NCI-H524 treated with DMSO at 0.1 percent for 48 hours (cell line): Measurements from ENCODE around the gene NFKBIB.
A peak's percentile ranks its signal among the peaks of the same experiment; 100 is the strongest.
"Not testable (repeated sequence)": the region's sequence is repeated elsewhere in the genome, so short reads cannot be mapped to it uniquely, and the experiment has no call there.

Experiments
- DNase-seq: peaks from one replicate; lab custom pipeline; 2025; lab: John Stamatoyannopoulos, UW

NFKBIB gene

GRCh38 chr19:38899447-38900201 lies at the start of gene NFKBIB, which contains the start of gene SIRT2:
NFKBIB (plus strand) TSS chr19:38899969; CDS start chr19:38900033, 64 bp downstream.
SIRT2 (minus strand) TSS chr19:38899618; CDS start chr19:38899521, 97 bp downstream.
- DNase-seq: peak; percentile 100

- no peak for DNase-seq
These were observed 49.3 kb upstream of the NFKBIB start for GRCh38 chr19:38850436-38850975.

DNA sequence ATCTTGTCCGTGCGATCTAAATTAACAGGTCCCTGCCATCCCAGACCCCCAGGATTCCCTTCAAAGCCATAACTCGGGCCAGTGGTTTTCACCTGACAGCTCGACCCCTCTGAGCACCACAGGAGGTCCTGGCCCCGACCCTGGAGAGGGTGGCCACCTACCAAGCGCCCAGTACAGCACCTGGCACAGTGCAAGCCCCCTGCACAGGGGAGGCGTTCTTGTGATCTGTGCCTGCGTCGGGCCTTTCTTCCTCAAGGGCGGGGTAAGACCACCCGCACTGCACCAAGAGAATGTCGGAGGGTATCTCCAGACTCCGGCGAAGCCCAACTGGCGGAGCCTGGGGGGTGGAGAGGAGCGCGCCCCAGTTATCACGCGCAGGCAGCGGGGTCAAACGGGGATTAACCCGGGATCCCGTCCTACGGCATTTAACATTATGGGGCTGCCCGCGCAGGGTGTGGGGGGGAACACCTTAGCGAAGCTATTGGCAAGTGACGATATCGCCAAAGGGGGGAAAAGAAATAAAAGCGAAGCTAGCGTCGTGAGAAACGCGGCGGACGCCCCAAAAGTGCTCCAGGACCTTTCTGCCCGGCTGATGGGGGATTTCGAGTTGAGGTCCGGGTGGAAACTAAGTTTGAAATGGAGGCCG lies 48.7 kb upstream of the NFKBIB start:
- no peak for DNase-seq

GRCh38 chr19:38851622-38852230 lies 48.0 kb upstream of the NFKBIB start:
- peak; percentile 21 for DNase-seq

DNA sequence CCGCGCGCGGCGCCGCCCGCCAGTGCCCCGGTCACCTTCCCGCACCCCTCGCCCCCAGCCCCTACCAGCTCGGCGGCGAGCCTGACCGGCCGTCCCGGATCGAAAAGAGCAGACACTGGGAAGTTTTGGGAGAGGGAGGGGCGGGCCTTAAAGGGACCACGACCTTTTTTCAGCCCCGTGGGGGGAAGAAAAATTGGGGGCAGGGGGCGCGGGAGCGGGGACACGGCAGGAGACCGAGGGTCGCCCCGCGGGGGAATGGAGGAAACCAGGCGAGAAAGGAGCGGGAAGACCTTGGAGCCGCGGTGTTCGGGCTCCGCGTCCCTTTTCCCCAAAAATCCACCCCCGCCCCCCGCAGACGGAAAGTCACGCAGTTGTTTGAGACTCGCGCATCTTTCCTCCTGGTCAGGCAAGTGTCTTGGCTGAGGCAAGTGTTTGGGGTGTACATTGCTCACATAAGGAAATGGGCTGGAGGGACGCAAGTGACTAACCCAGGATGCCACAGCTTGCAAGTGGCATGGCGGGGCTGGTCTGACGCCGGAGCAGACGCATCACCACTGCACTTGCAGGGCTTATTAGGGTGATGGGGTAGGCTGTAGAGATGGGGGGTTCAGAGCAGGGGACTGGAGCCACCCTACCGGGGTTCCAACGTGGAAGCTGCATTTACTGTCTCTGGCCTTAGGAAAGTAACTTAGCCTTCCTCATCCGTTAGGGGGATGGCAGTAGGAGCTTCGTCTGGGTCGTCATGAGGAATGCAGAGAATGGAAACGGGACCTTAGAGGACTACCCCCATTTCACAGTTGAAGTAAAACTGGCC lies 47.3 kb upstream of the NFKBIB start:
- no peak for DNase-seq

- no peak for DNase-seq
These were observed 46.6 kb upstream of the NFKBIB start for GRCh38 chr19:38853214-38853613.

GRCh38 chr19:38854961-38855360 lies 44.8 kb upstream of the NFKBIB start:
- DNase-seq: peak; percentile 17

- DNase-seq: not testable (repeated sequence)
These were observed 44.0 kb upstream of the NFKBIB start for GRCh38 chr19:38855751-38856150.

DNA sequence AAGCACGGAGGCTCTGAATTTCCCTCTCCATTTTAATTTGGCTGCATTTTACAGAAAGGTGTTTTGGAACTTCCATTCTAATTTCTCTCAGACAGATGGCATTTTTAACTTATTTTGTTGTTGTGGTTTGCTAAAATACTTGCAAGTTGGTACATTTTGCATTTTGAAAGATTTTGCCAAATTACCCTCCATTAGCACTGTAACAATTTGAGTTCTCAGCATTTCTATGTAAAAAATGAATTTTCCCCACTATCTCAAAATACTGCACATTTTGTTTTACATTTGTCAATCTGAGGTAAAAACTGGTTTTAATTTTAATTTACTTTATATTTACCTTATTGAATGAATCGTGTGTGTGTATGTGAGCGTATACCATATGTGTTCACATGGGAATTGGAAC lies 43.0 kb upstream of the NFKBIB start:
- DNase-seq: no peak

GRCh38 chr19:38859631-38860204 lies 40.1 kb upstream of the NFKBIB start:
- DNase-seq: not testable (repeated sequence)

GRCh38 chr19:38861368-38861767 lies 38.4 kb upstream of the NFKBIB start:
- DNase-seq: no peak

DNA sequence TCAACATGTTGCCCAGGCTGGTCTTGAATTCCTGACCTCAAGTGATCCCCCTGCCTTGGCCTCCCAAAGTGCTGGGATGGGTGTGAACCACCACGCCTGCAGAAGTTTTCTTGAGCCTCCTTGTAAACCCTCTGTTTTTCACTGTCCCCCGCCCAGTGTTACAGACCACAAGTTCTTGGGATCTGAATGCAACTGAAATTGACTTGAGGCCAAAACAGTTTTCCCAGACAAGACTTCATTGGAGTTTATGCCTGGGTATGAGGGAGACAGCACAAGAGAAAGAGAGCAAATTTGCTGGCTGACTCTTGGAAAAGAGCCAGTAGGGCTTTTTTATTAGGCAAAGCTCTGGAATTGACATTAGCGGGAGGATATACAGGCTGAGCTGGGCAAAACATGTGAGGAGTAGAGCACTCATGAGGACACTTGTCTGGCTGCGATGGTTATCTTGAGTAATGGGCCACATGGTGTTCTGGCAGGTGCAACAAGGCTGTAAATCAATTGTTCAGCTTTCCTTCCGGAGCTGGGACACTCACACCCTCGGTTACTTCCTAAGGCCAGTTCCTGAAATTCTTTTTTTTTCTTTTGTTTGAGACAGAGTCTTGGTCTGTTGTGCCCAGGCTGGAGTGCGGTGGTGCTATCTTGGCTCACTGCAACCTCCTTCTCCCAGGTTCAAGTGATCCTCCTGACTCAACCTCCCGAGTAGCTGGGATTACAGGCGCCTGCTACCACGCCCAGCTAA lies 37.3 kb upstream of the NFKBIB start:
- peak; percentile 97 for DNase-seq

DNA sequence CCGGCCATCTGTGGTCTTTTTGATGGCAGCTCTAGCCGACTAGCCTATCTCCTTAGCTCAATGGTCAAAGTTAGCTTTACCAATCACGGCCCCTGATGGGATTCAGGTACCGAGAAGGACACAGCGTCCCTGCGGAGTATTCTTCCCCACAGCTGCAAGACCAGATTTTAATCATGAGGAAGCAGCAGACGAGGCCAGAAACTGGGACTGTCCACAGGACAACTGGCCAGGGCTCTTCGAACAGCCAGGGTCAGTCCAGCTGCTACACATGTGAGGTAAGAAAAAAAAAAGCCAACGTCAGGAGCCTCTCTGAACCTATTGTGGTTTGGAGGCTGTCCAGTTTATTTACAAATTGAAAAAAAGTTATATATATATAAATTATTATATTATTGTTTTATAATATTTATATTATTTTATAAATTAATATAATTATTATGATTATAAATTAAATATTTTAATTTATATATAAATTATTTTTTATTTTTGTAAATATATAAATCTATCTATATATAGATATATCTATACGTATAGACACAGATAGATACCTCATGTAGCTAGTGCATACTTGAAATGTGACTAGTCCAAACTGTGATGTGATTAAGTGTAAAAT lies 32.5 kb upstream of the NFKBIB start:
- DNase-seq: no peak

DNA sequence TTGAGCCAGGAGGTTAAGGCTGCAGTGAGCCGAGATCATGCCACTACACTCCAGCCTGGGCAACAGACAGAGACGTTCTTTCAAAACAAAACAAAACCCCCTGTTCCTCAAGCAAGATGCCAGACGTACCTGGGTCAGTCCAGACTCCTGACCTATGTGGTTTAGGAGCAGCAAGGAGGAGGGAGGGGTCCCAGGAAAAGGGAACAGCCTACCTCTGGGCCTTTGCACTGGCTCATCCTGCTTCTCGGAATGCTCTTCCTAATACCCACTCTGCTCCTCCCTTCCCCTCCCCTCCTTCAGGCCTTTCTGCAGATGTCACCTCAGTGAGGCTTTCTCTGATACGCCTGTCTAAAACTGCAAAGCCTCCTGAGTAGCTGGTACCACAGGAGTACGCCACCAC lies 31.2 kb upstream of the NFKBIB start:
- DNase-seq: no peak

DNA sequence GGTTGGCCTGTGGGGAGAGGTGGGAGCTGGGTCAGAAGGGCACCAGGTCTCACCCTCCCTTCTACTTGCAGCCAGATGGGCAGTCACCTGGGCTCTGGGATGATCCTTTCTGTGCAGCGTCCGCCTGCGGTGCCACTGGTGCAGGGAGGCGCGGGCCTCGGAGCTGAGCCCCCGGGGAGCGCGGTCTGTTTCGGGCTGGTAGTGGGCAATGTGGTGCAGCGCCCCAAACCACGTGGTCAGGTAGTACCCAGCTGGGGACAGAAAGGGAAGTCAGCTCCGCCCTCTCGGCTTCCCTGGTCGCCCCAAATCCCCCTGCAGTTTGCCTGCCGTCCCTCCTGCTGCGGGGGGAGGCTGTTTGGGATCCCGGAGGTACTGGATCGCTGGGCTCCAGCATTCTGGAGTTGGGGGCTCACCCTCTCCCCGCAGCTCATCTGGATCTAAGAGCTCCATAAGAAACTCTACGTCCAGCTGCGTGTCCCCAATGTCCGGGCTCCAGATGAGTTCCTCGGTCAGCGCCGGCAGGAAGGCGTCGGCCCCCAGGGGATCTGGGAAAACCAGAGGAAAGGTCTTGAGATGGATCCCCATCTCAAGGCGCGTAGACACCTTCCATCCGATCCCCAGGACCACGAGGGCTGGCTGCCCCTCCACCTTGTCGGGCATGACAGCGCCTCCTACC lies 30.5 kb upstream of the NFKBIB start:
- DNase-seq: no peak

GRCh38 chr19:38869836-38870607 lies 29.7 kb upstream of the NFKBIB start:
- no peak for DNase-seq

DNA sequence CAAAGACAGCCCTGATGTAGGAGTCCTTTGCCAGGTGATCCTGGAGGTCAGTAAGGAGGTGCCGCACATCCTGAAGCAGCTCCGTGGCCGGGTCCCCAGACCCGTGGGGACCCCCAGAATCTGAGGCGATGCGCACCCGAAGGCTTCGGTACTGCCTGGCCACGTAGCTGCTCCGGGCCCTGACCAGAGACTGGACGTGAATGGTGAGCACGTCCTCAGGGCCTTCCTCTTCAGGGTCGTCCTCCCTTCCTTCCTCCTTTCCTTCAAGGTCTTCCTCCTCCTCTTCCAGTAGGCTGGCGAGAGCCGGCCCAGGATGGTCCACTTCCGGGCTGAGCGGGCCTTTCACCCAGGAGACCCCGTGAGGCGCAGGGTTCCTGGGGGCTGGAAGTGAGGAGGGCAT lies 29.2 kb upstream of the NFKBIB start:
- DNase-seq: no peak

- DNase-seq: not testable (repeated sequence)
These were observed 26.4 kb upstream of the NFKBIB start for GRCh38 chr19:38873400-38873799.
